HEK293 (cell line): ENCODE results near the gene HOXA6.

Experiments used
- CTCF ChIA-PET: fragments of 350-600 bp; formaldehyde crosslinking; extraction: SDS; loops from one replicate; lab custom pipeline; 2021; ENCODE audit warnings: antibody characterized with exemption; lab: Yijun Ruan, JAX
- POLR2A ChIA-PET: fragments of 300-600 bp; formaldehyde crosslinking; extraction: SDS; loops from one replicate; lab custom pipeline; 2020; ENCODE audit warnings: antibody characterized with exemption, inconsistent platforms; lab: Yijun Ruan, JAX
- H3K27ac ChIP-seq: fragments of 200-500 bp; sonication (Bioruptor generic); 2 replicates; pipeline ENCODE4 v1.5.1; 2014; ENCODE audit warnings: low read depth, low read length, control low read depth, inconsistent platforms; ENCODE audit errors: extremely low read depth
- H3K36me3 ChIP-seq, 2 experiments: fragments of 200-500 bp in 1 of 2; sonication (Bioruptor generic) in 1 of 2; 1 replicate in 1 of 2; 2 replicates in 1 of 2; pipeline ENCODE4 v1.5.1; 2014 to 2017; ENCODE audit warnings: inconsistent platforms in 2 of 2, low read length in 2 of 2; ENCODE audit not compliant: control insufficient read depth in 2 of 2, insufficient read depth in 1 of 2
- H3K4me1 ChIP-seq: fragments of 200-500 bp; sonication (Bioruptor generic); 2 replicates; pipeline ENCODE4 v1.5.1; 2014; ENCODE audit warnings: mild to moderate bottlenecking, low read length, inconsistent platforms; ENCODE audit not compliant: control insufficient read depth, insufficient read depth
- H3K4me3 ChIP-seq: 2 replicates; pipeline ENCODE4 v1.5.1; 2011; ENCODE audit warnings: low read depth, mild to moderate bottlenecking, control low read depth, low read length, moderate library complexity
- H3K9me3 ChIP-seq: fragments of 200-500 bp; sonication (Bioruptor generic); 2 replicates; pipeline ENCODE4 v1.5.1; 2014; ENCODE audit warnings: low read depth, low read length, inconsistent platforms; ENCODE audit not compliant: control insufficient read depth, insufficient read depth
- OVOL3 ChIP-seq: fragments of 450-650 bp; formaldehyde crosslinking; IDR thresholded peaks from 2 replicates; pipeline ENCODE4 v1.5.1; 2016; ENCODE audit warnings: missing biosample characterization, missing genetic modification characterization
- PRDM1 ChIP-seq: fragments of 450-650 bp; formaldehyde crosslinking; IDR thresholded peaks from 2 replicates; pipeline ENCODE4; 2016; ENCODE audit warnings: missing biosample characterization, missing genetic modification characterization
- ZBTB20 ChIP-seq: fragments of 450-650 bp; formaldehyde crosslinking; IDR thresholded peaks from 2 replicates; pipeline ENCODE4 v1.5.1; 2016; ENCODE audit warnings: missing biosample characterization, missing genetic modification characterization
- ZBTB7A ChIP-seq: fragments of 450-650 bp; formaldehyde crosslinking; IDR thresholded peaks from 2 replicates; pipeline ENCODE4 v1.5.1; 2016; ENCODE audit warnings: low read depth, missing biosample characterization, missing genetic modification characterization
- ZEB2 ChIP-seq: fragments of 450-650 bp; formaldehyde crosslinking; IDR thresholded peaks from 2 replicates; pipeline ENCODE4 v1.5.1; 2016; ENCODE audit warnings: missing biosample characterization, missing genetic modification characterization
- ZFP3 ChIP-seq: fragments of 450-650 bp; formaldehyde crosslinking; IDR thresholded peaks from 2 replicates; pipeline ENCODE4 v1.5.1; 2016; ENCODE audit warnings: low read depth, missing biosample characterization, missing genetic modification characterization
- ZFP37 ChIP-seq: fragments of 450-650 bp; formaldehyde crosslinking; IDR thresholded peaks from 2 replicates; pipeline ENCODE4 v1.5.1; 2016; ENCODE audit warnings: missing biosample characterization, missing genetic modification characterization
- ZNF114 ChIP-seq: fragments of 450-650 bp; formaldehyde crosslinking; IDR thresholded peaks from 2 replicates; pipeline ENCODE4 v1.5.0; 2017; ENCODE audit warnings: missing biosample characterization, missing genetic modification characterization
- ZNF146 ChIP-seq: fragments of 450-650 bp; formaldehyde crosslinking; IDR thresholded peaks from 2 replicates; pipeline ENCODE4 v1.5.1; 2016; ENCODE audit warnings: missing biosample characterization, missing genetic modification characterization
- ZNF23 ChIP-seq: fragments of 450-650 bp; formaldehyde crosslinking; IDR thresholded peaks from 2 replicates; pipeline ENCODE4 v1.5.1; 2016; ENCODE audit warnings: missing biosample characterization, missing genetic modification characterization, borderline replicate concordance
- ZNF302 ChIP-seq: fragments of 450-650 bp; formaldehyde crosslinking; IDR thresholded peaks from 2 replicates; pipeline ENCODE4 v1.5.1; 2016; ENCODE audit warnings: missing biosample characterization, missing genetic modification characterization, low read depth
- ZNF350 ChIP-seq: fragments of 450-650 bp; formaldehyde crosslinking; IDR thresholded peaks from 2 replicates; pipeline ENCODE4 v1.5.0; 2017; ENCODE audit warnings: missing biosample characterization, mild to moderate bottlenecking, missing genetic modification characterization
- ZNF404 ChIP-seq: fragments of 450-650 bp; formaldehyde crosslinking; IDR thresholded peaks from 2 replicates; pipeline ENCODE4 v1.5.1; 2017; ENCODE audit warnings: missing biosample characterization, missing genetic modification characterization
- ZNF501 ChIP-seq: fragments of 450-650 bp; formaldehyde crosslinking; IDR thresholded peaks from 2 replicates; pipeline ENCODE4 v1.5.1; 2016; ENCODE audit warnings: missing biosample characterization, missing genetic modification characterization
- ZNF549 ChIP-seq: fragments of 450-650 bp; IDR thresholded peaks from 2 replicates; pipeline ENCODE4 v1.5.1; 2018; ENCODE audit warnings: missing biosample characterization, missing genetic modification characterization, mild to moderate bottlenecking, inconsistent platforms, moderate library complexity
- ZNF610 ChIP-seq: fragments of 450-650 bp; formaldehyde crosslinking; IDR thresholded peaks from 2 replicates; pipeline ENCODE4 v1.5.1; 2016; ENCODE audit warnings: missing biosample characterization, missing genetic modification characterization, borderline replicate concordance
- ZNF654 ChIP-seq: fragments of 450-650 bp; formaldehyde crosslinking; IDR thresholded peaks from 2 replicates; pipeline ENCODE4 v1.5.1; 2016; ENCODE audit warnings: low read depth, missing biosample characterization, missing genetic modification characterization
- ZNF660 ChIP-seq: fragments of 450-650 bp; IDR thresholded peaks from 2 replicates; pipeline ENCODE4 v1.5.1; 2018; ENCODE audit warnings: missing biosample characterization, mild to moderate bottlenecking, missing genetic modification characterization
- ZNF791 ChIP-seq: fragments of 450-650 bp; formaldehyde crosslinking; IDR thresholded peaks from 2 replicates; pipeline ENCODE4 v1.5.1; 2016; ENCODE audit warnings: missing biosample characterization, missing genetic modification characterization
- ZSCAN16 ChIP-seq: fragments of 450-650 bp; formaldehyde crosslinking; IDR thresholded peaks from 2 replicates; pipeline ENCODE4 v1.5.1; 2016; ENCODE audit warnings: missing biosample characterization, missing genetic modification characterization
- TF ChIP-seq, protein P1 (sequence below): fragments of 450-650 bp; formaldehyde crosslinking; optimal IDR thresholded peaks from 2 replicates; pipeline ENCODE3; 2016; ENCODE audit warnings: missing biosample characterization, mild to moderate bottlenecking, missing genetic modification characterization
- TF ChIP-seq, protein P2 (sequence below): fragments of 450-650 bp; formaldehyde crosslinking; IDR thresholded peaks from 2 replicates; pipeline ENCODE4 v1.5.1; 2016; ENCODE audit warnings: missing biosample characterization, missing genetic modification characterization

Gene HOXA6

DNA sequence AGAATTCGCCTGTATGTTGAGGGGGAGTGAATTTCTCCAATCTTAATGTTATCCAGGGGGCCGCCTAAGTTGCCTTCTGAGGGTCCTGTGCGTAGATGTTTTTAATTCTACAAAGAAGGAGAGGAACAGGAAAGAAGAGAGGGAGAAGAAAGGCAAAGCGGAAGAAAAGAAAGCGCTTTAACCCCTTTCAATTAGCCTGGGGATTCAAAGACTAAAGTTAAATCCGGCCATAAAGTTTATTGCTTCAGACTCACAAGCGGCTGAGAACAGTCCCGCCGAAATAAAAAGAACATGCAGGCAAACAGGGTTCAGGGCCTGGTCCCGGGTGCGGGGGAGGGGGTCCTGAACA lies 8.6 kb downstream of the HOXA6 start (continued):
- TF ChIP-seq ZNF23 (tag by site-specific recombination) (no peak), ZSCAN16 (tag by site-specific recombination) (no peak), ZNF654 (tag by site-specific recombination) (no peak), ZBTB20 (tag by site-specific recombination) (peak; percentile 48; the same call in 1 of the 2 replicates), ZNF404 (tag by site-specific recombination) (no peak), ZNF302 (tag by site-specific recombination) (no peak), ZEB2 (tag by site-specific recombination) (no peak), OVOL3 (tag by site-specific recombination) (no peak), ZNF501 (tag by site-specific recombination) (no peak), PRDM1 (tag by site-specific recombination) (peak; percentile 58; the same call in 1 of the 2 replicates), ZNF350 (tag by site-specific recombination) (no peak), ZNF791 (tag by site-specific recombination) (no peak), ZNF610 (tag by site-specific recombination) (no peak), ZFP3 (no peak), ZNF114 (tag by site-specific recombination) (no peak), ZNF660 (tag by site-specific recombination) (no peak), ZNF549 (tag by site-specific recombination) (no peak), ZFP37 (tag by site-specific recombination) (peak; percentile 16; the same call in 1 of the 2 replicates), ZBTB7A (tag by site-specific recombination) (no peak)
- TF ChIP-seq, protein P1, sequence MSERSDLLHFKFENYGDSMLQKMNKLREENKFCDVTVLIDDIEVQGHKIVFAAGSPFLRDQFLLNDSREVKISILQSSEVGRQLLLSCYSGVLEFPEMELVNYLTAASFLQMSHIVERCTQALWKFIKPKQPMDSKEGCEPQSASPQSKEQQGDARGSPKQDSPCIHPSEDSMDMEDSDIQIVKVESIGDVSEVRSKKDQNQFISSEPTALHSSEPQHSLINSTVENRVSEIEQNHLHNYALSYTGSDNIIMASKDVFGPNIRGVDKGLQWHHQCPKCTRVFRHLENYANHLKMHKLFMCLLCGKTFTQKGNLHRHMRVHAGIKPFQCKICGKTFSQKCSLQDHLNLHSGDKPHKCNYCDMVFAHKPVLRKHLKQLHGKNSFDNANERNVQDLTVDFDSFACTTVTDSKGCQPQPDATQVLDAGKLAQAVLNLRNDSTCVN (tag by site-specific recombination): no peak

DNA sequence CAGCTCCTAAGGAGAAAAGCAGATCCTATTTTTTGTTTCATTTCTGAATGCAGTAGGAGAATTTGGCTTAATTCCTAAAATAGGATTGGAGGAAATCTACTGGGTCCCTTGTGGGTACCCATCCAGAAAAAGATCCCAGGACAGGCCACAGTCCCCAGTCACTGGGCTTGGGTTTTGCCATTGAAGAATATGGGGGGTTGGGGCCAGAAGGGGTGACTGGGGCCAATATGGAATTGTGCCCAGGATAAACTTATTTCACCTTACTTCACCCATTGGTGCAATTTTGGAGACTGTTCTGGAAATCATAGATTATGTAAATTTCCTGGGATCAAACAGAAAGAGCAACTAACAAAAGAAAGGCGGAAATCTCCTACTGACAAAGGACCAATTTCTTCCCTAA lies 9.1 kb downstream of the HOXA6 start:
- POLR2A ChIA-PET: no interaction called here
- Histone ChIP-seq H3K36me3 (peaks cover 0 to 34% of the 10 kb centered on the region in 2 experiments; a peak in 1 of 3 replicates), H3K27ac (peak overlapping the region; percentile 98; the same call in 1 of the 2 replicates), H3K4me3 (no peak overlapping the region), H3K9me3 (no peaks in the 10 kb centered on the region), H3K4me1 (peaks cover 42% of the 10 kb centered on the region)
- TF ChIP-seq, protein P2, sequence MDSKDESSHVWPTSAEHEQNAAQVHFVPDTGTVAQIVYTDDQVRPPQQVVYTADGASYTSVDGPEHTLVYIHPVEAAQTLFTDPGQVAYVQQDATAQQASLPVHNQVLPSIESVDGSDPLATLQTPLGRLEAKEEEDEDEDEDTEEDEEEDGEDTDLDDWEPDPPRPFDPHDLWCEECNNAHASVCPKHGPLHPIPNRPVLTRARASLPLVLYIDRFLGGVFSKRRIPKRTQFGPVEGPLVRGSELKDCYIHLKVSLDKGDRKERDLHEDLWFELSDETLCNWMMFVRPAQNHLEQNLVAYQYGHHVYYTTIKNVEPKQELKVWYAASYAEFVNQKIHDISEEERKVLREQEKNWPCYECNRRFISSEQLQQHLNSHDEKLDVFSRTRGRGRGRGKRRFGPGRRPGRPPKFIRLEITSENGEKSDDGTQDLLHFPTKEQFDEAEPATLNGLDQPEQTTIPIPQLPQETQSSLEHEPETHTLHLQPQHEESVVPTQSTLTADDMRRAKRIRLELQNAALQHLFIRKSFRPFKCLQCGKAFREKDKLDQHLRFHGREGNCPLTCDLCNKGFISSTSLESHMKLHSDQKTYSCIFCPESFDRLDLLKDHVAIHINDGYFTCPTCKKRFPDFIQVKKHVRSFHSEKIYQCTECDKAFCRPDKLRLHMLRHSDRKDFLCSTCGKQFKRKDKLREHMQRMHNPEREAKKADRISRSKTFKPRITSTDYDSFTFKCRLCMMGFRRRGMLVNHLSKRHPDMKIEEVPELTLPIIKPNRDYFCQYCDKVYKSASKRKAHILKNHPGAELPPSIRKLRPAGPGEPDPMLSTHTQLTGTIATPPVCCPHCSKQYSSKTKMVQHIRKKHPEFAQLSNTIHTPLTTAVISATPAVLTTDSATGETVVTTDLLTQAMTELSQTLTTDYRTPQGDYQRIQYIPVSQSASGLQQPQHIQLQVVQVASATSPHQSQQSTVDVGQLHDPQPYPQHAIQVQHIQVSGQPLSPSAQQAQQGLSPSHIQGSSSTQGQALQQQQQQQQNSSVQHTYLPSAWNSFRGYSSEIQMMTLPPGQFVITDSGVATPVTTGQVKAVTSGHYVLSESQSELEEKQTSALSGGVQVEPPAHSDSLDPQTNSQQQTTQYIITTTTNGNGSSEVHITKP (tag by site-specific recombination): peak; percentile 78
- TF ChIP-seq ZNF350 (tag by site-specific recombination) (no peak), ZNF146 (no peak)
- CTCF ChIA-PET: interaction anchor here (0.6 kb wide), 1 partner anchor 10 kb away, joined by 3 read pairs; no protein-coding TSS in a partner anchor
